Gastrocnemius medialis (tissue), 4 donors: ENCODE data around the gene ECHDC3.

Experiments used
- POLR2A ChIP-seq, 2 donors: fragments of 450-650 bp; IDR thresholded peaks; one replicate each; pipeline ENCODE4 v1.6.1; 2017; ENCODE audit warnings: antibody characterized with exemption in 2 of 2, mild to moderate bottlenecking in 2 of 2, moderate library complexity in 2 of 2
- TF ChIP-seq, protein P1 (sequence below), 5 experiments: fragments of 450-650 bp in 3 of 5; fragments of 200-600 bp in 2 of 5; sonication (generic) in 2 of 5; IDR thresholded peaks in 4 of 5; conservative IDR thresholded peaks in 1 of 5; 1 replicate in 4 of 5; 2 replicates in 1 of 5; pipeline ENCODE4 v1.5.1; 2016 to 2019; ENCODE audit warnings: antibody characterized with exemption in 5 of 5, mild to moderate bottlenecking in 3 of 5, moderate library complexity in 3 of 5

DNA sequence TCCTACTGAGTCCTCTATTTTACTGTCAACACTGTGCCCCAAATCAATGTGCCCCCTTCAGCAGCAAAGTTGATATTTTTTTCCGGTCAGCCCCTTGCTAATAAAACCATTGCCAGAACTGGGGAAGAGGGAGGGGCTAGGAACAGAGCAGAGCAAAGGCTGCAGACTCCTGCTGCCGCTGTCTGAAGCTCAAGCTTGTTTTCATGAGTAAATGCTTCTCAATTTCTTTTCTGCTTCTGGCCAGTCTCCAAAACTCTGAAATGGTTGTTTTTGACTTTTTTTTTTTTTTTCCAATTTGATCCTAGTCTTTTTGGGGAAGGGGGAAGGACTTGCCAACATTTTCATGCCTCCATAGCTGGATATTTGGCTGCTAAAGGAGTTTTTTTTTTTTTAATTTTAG, 54.3 kb downstream of the ECHDC3 start:
- TF ChIP-seq, protein P1, sequence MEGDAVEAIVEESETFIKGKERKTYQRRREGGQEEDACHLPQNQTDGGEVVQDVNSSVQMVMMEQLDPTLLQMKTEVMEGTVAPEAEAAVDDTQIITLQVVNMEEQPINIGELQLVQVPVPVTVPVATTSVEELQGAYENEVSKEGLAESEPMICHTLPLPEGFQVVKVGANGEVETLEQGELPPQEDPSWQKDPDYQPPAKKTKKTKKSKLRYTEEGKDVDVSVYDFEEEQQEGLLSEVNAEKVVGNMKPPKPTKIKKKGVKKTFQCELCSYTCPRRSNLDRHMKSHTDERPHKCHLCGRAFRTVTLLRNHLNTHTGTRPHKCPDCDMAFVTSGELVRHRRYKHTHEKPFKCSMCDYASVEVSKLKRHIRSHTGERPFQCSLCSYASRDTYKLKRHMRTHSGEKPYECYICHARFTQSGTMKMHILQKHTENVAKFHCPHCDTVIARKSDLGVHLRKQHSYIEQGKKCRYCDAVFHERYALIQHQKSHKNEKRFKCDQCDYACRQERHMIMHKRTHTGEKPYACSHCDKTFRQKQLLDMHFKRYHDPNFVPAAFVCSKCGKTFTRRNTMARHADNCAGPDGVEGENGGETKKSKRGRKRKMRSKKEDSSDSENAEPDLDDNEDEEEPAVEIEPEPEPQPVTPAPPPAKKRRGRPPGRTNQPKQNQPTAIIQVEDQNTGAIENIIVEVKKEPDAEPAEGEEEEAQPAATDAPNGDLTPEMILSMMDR (IDR thresholded peaks at IDR 0.05 in 4 of 5, conservative IDR thresholded peaks at IDR 0.05 in 1 of 5), result no peak
- TF ChIP-seq POLR2A (IDR thresholded peaks at IDR 0.05), result no peak
